OCI-LY7 (cell line): ENCODE results near the gene GHRHR.

Experiments used
- CTCF ChIP-seq: fragments of 200-600 bp; sonication (generic); conservative IDR thresholded peaks from 2 replicates; pipeline ENCODE4 v1.5.1; 2014; ENCODE audit warnings: mild to moderate bottlenecking, antibody characterized with exemption, low read length, moderate library complexity, mixed read lengths
- EZH2phosphoT487 ChIP-seq: fragments of 200-600 bp; sonication (generic); IDR thresholded peaks from 2 replicates; pipeline ENCODE4 v1.6.1; 2018; ENCODE audit warnings: low read depth, borderline replicate concordance, mild to moderate bottlenecking, mixed run types, antibody characterized with exemption, low read length, moderate library complexity, mixed read lengths

GRCh38 chr7:30914596-30914995 is 49.2 kb upstream of the GHRHR start:
- TF ChIP-seq CTCF (no peak), EZH2phosphoT487 (no peak)
